Pons (tissue), 1 donor: ENCODE results near the gene RAG1.
"Not testable (repeated sequence)": the region's sequence is repeated elsewhere in the genome, so short reads cannot be mapped to it uniquely, and the experiment has no call there.

Experiments used
- DNase-seq: peaks from one replicate; pipeline ENCODE4 v3.0.0-alpha.2; 2016; ENCODE audit warnings: low spot score

RAG1 gene

DNA sequence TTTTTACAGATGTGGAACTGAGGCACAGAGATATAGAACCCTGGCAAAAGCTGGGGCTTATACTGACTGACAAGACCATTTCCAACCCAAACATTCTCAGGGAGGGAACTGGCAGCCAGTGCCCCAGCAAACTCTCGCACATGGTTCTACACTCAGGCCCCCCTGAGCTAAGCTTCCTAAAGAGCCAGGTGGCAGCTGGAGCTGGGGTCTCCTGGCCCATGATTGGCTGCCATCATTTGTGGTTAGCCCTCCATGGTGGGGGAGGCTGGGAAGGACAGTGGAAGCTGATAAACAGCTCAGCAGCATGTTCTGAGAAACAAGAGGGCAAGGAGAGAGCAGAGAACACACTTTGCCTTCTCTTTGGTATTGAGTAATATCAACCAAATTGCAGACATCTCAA lies at the start of gene RAG1:
Gene RAG1 (plus strand): TSS at position 314 of the 400 bp plus-strand sequence. CDS start 5,298 bp downstream, outside the sequence.
- no peak for DNase-seq

DNA sequence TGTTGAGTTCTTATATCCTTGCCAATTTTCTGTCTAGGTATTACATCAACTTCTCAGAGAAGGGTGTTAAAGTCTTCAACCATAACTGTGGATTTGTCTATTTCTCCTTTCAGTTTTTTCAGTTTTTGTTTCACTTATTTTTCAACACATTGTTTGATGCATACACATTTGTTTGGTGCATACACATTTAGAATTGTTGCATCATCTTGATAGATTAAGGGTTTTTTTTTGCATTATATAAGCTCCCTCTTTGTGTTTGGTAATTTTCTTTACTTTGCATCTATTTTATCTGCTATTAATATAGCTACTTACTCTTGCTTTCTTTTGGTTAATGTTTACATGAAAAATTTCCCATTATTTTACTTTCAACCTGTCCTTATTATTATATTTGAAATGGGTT lies 37.0 kb upstream of the RAG1 start:
- DNase-seq: no peak

DNA sequence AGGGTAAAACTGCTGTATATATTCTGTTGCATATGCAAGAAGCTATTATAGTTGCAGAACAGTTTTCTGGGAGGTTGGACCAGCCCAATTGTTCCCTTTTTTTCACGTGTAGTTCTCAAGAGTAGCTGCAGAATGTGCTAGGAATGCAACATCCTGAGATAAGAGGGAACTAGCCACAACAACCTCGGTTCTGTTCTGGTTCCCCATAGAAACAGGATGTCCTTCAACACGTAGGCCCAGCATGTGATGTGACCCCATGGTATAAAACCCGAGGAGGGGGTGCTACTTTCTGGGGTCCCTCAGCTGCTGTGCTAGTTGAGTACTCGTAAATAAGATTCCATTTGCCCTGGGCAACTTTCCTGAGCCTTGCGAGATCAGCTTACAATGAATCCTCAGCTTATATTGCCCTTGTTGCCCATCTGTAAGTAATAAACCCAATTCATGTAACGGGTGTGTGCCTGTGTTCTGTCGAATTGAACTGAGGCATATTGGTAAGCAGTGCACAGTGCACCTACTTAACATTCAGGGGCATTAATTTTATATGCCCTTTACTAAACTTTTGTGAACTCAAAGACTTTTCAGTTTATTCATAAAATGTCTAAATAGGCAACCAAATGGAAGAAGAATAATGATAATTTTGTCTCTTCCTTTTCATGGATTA lies 34.7 kb upstream of the RAG1 start:
- DNase-seq: peak; percentile 13

DNA sequence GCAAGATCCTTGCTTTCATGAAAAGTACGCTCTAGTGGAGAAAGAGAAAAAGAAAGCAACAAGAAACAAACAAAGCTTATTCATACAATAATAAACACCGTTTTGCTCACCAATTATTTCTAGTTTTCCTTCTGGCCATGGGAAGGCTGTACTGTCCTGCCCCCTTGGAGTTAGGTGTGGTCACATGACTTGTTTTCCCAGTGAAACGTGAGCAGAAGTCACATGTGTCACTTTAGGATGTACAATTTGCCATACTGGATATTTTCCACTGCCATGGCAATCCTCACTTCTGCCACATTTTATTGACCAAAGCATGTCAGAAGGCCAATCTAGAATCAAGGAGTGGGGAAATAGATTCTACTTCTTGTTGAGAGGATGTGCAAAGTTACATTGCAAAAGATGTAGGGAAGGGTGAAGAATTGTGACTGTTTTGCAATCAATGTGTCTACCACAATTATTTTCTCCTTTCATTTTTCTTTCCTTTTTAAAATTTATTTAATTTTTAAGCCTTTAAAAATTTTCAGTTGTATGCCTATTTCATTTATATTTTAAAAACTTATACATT lies 33.4 kb upstream of the RAG1 start:
- no peak for DNase-seq

GRCh38 chr11:36540998-36541397 lies 26.8 kb upstream of the RAG1 start:
- peak; percentile 77 for DNase-seq

GRCh38 chr11:36550385-36551115 lies 17.3 kb upstream of the RAG1 start:
- no peak for DNase-seq

DNA sequence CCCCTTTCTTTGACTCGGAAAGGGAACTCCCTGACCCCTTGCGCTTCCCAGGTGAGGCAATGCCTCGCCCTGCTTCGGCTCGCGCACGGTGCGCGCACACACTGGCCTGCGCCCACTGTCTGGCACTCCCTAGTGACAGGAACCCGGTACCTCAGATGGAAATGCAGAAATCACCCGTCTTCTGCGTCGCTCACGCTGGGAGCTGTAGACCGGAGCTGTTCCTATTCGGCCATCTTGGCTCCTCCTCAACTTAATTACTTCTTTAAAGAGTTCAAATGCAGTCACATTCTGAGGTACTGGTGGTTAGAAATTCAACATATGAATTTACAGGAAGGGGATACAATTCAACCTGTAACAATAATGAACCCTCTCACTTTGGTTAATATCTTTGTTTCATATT lies 10.4 kb upstream of the RAG1 start:
- DNase-seq: not testable (repeated sequence)

DNA sequence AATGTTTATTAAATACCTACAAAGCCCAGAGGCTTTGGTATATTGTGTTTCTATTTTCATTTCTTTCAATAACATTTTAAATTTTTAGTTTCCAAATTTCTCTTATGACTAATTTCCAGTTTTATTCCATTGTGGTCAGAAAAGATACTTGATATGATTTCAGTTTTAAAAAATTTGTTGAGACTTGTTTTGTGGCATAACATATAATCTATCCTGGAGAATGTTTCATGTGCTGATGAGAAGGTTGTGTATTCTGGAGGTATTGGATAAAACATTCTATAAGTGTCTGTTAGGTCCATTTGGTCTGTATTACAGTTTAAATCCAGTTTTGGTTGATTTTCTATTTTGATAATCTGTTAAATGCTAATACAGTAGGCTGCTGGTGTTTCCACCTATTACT lies 9.8 kb upstream of the RAG1 start:
- DNase-seq: no peak

DNA sequence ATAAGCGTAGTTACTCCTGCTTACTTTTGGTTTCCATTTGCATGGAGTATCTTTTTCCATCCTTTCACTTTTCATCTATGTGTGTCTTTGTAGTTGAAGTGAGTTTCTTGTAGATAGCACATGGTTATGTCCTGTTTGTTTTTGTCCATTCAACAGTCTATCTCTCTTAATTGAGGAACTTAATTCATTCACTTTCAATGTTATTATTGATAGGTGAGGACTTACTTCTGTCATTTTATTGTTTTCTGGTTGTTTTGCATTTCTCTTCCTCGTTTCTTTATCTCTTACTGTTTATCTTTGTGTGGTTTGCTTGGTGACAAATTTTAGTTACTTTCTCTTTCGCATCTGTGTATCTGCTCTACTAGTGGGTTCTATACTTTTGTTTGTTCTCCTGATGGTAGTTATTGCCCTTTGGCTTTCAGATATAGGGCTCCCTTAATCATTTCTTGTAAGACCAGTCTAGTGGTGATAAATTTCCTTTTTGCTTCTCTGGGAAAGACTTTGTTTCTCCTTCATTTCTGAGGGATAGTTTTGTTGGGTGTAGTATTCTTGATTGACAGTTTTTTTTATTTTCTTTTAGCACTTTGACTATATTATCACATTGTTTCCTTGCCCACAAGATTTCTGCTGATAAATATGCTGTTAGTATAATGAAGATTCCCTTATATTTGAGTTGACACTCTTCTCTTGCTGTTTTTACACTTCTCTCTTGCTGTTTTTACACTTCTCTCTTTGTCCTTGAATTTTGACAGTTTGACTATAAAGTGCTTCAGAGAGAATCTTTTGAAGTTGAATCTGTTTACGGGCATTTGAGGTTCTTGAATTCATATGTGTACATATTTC lies 9.0 kb upstream of the RAG1 start:
- no peak for DNase-seq

DNA sequence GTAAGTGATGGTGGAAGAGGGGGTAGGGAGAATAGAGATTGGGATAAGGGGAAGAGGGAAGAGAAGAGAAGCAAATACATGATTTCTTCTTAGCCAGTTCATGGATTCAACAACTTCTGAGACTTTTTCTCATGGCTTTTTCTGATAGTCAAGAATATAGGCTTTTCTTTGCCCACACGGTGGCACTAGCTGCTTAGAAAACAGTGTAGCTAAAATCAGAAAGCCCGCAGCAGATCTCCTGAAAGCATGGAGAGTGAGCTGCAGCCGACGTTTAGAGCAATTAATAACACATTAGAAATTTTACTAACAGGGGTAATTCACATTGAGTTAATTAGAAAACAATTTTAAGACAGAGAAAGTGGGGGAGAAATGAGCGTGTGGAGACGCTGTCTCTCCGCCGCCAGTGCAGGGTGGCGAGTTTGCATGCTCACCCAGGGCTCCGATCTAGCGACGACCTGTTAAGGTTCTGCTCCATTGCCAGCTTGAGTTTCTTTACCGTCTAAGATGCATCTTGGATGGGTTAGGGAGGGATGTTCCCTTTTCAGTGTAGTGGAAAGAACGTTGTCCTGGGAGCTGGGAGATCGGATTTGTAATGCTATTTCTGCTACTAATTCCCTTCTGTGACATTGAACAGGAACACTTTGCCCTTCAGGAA lies 3.3 kb upstream of the RAG1 start:
- peak; percentile 87 for DNase-seq

DNA sequence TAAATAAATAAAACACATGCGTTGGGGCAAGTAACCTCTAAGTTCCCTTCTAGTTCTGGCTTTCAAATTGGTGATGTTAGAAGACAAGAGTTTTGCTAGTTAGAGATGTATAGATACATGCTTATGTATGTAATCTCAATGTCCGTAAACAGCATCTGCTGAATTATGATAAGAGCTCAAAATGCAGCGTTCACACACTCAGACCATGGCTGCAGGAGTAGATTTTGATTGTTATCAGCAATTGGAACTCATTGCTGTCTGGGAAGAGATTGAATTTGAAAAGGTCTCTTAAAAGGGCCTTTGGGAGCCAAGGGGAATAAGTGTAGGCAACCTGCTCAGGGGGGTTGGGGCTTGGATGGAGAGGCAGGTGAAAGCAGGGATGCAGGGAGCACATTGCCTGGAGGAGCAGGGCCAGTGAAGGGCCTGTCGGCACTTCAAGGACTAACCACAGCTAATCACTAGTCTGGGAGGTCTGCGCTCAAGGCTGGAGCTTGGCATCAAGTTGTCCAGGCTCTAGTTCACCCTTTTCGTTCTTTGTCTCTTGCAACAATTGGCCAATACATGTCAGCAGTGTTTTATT lies 2.7 kb upstream of the RAG1 start:
- DNase-seq: no peak

- DNase-seq: no peak
Measured at GRCh38 chr11:36566407-36567053, 1.3 kb upstream of the RAG1 start.

DNA sequence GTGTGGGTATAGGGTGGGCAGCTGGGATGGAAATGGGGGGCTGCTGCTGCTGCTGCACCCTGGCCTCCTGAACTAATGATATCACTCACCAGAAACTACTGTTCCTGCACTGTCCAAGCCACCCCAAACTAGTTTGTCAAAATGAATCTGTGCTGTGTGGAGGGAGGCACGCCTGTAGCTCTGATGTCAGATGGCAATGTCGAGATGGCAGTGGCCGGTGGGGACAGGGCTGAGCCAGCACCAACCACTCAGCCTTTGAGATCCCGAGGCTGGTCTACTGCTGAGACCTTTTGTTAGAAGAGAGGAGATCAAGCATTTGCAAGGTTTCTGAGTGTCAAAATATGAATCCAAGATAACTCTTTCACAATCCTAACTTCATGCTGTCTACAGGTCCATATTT lies 1.3 kb downstream of the RAG1 start:
- DNase-seq: no peak

- no peak for DNase-seq
Measured at GRCh38 chr11:36574486-36574885, 6.7 kb downstream of the RAG1 start.

DNA sequence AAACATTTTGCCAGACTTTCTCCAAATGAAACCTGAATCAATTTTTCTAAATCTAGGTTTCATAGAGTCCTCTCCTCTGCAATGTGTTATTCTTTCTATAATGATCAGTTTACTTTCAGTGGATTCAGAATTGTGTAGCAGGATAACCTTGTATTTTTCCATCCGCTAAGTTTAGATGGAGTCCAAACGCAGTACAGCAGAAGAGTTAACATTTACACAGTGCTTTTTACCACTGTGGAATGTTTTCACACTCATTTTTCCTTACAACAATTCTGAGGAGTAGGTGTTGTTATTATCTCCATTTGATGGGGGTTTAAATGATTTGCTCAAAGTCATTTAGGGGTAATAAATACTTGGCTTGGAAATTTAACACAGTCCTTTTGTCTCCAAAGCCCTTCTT lies 9.6 kb downstream of the RAG1 start:
- no peak for DNase-seq

DNA sequence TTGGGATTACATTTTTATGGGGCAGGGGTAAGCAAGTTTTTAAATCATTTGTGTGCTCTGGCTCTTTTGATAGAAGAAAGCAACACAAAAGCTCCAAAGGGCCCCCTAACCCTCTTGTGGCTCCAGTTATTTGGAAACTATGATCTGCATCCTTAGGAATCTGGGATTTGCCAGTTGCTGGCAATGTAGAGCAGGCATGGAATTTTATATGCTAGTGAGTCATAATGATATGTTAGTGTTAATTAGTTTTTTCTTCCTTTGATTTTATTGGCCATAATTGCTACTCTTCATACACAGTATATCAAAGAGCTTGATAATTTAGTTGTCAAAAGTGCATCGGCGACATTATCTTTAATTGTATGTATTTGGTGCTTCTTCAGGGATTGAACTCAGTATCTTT lies 10.1 kb downstream of the RAG1 start:
- no peak for DNase-seq

GRCh38 chr11:36578458-36578857 lies 10.7 kb downstream of the RAG1 start:
- no peak for DNase-seq

DNA sequence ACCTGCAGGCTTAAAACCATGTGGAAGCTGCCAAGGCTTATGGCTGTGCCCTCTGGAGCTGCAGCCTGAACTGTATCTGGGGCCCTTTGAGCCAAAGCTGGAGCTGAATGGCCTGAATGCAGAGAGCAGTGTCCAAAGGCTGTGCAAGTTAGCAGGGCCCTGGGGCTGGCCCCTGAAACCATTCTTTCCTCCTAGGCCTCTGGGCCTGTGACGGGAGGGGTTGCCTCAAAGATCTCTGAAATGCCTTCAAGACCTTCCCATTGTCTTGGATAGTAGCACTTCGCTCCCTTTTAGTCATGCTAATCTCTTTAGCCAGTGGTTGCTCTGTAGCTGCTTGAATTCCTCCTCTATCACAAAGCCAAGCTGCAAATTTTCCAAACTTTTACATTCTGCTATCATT lies 13.7 kb downstream of the RAG1 start:
- DNase-seq: no peak

- DNase-seq: no peak
Measured at GRCh38 chr11:36583667-36584066, 15.9 kb downstream of the RAG1 start.

- DNase-seq: no peak
Measured at GRCh38 chr11:36586543-36586942, 18.7 kb downstream of the RAG1 start.

DNA sequence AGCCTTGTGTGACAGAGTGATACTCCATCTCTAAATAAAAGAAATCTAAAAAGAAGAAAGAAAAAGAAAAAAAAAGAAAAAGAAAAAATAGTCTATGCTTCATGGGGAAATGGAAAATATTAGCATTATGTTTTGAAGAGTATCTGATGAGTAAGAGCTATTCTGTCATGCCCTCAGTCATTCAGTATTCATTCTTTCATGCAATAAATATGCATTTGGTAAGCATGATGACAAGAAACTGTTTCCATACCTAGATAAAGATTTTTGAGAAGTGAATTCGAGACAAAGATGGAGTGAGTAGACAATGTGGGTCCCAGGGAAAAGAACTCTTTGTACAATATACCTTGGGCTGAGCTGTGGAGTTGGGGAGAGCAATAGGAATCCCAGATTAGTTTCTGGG lies 20.3 kb downstream of the RAG1 start:
- DNase-seq: no peak
